NCI-H2227 (cell line): ENCODE results near the gene TTC9C.
A peak's percentile ranks its signal among the peaks of the same experiment; 100 is the strongest.
"Not testable (repeated sequence)": the region's sequence is repeated elsewhere in the genome, so short reads cannot be mapped to it uniquely, and the experiment has no call there.

Experiments used
- DNase-seq: peaks from one replicate; lab custom pipeline; 2025; ENCODE audit not compliant: unreplicated experiment; lab: John Stamatoyannopoulos, UW

The TTC9C gene

GRCh38 chr11:62728171-62728988 is at the start of gene TTC9C:
TTC9C (plus strand) TSS chr11:62728486; CDS start chr11:62728849, 363 bp downstream.
- peak; percentile 88 for DNase-seq

GRCh38 chr11:62678770-62679696 is 49.3 kb upstream of the TTC9C start, which contains the start of gene UBXN1:
UBXN1 (minus strand) TSS chr11:62679073; CDS start chr11:62678923, 150 bp downstream.
- DNase-seq: peak; percentile 89

GRCh38 chr11:62680825-62681240 is 47.5 kb upstream of the TTC9C start:
- peak; percentile 50 for DNase-seq

GRCh38 chr11:62682518-62682917 is 45.8 kb upstream of the TTC9C start:
- peak; percentile 66 for DNase-seq

- DNase-seq: no peak
Observed at GRCh38 chr11:62687508-62688396, 40.5 kb upstream of the TTC9C start.

GRCh38 chr11:62688491-62688890 is 39.8 kb upstream of the TTC9C start:
- DNase-seq: no peak

GRCh38 chr11:62689421-62690183 is 38.7 kb upstream of the TTC9C start, which contains the start of gene LRRN4CL:
LRRN4CL (minus strand) TSS chr11:62689530; CDS start chr11:62688508, 1,022 bp downstream.
- DNase-seq: peak; percentile 20

- DNase-seq: not testable (repeated sequence)
Observed at GRCh38 chr11:62693624-62694023, 34.7 kb upstream of the TTC9C start.

- peak; percentile 79 for DNase-seq
Observed at GRCh38 chr11:62694455-62695167, 33.7 kb upstream of the TTC9C start.

GRCh38 chr11:62702246-62702645 is 26.0 kb upstream of the TTC9C start:
- DNase-seq: no peak

- DNase-seq: not testable (repeated sequence)
Observed at GRCh38 chr11:62703921-62704320, 24.4 kb upstream of the TTC9C start.

- DNase-seq: peak; percentile 33
Observed at GRCh38 chr11:62705413-62705812, 22.9 kb upstream of the TTC9C start.

GRCh38 chr11:62705880-62706849 is 22.1 kb upstream of the TTC9C start:
- peak; percentile 98 for DNase-seq

GRCh38 chr11:62706850-62707247 is 21.4 kb upstream of the TTC9C start:
- DNase-seq: no peak

- DNase-seq: peak; percentile 98
Observed at GRCh38 chr11:62707277-62707861, 20.9 kb upstream of the TTC9C start, which contains the start of the genes BSCL2 and GNG3. BSCL2 (minus strand) TSS chr11:62707424; CDS start chr11:62707195, 229 bp downstream. GNG3 (plus strand) TSS chr11:62707676; CDS start chr11:62708296, 620 bp downstream.

GRCh38 chr11:62708392-62708791 is 19.9 kb upstream of the TTC9C start:
- DNase-seq: peak; percentile 27

GRCh38 chr11:62708793-62709192 is 19.5 kb upstream of the TTC9C start:
- no peak for DNase-seq
